ENCODE data around the gene GID8.
A peak's percentile ranks its signal among the peaks of the same experiment; 100 is the strongest.

GID8 gene

GRCh38 chr20:62938105-62938888 lies at the start of gene GID8:
Gene GID8, plus strand, starts transcription at chr20:62938147. Its CDS starts 3,356 bp downstream, at chr20:62941503.
- peak; percentile 80 for ATAC-seq
- no peaks in the 10 kb centered on the region for H3K9me3 Mint-ChIP-seq
- H3K27me3 Mint-ChIP-seq, result no peaks in the 10 kb centered on the region
- H3K36me3 Mint-ChIP-seq, result peaks cover 27% of the 10 kb centered on the region
- H3K4me1 Mint-ChIP-seq, result peaks cover 37% of the 10 kb centered on the region
- H3K27ac Mint-ChIP-seq, result no peak within 1 kb of the TSS
- peak within 1 kb of the TSS; percentile 87 for H3K4me3 Mint-ChIP-seq

- H3K27ac Mint-ChIP-seq, result no peak overlapping the region
- peaks cover 57% of the 10 kb centered on the region for H3K36me3 Mint-ChIP-seq
Observed at GRCh38 chr20:62888406-62888805, 49.5 kb upstream of the GID8 start.

GRCh38 chr20:62888910-62889309 lies 49.0 kb upstream of the GID8 start:
- no peak overlapping the region for H3K4me3 Mint-ChIP-seq
- no peak overlapping the region for H3K27ac Mint-ChIP-seq
- no peaks in the 10 kb centered on the region for H3K27me3 Mint-ChIP-seq
- no peaks in the 10 kb centered on the region for H3K4me1 Mint-ChIP-seq
- H3K9me3 Mint-ChIP-seq, result no peaks in the 10 kb centered on the region
- ATAC-seq, result no peak
- peaks cover 62% of the 10 kb centered on the region for H3K36me3 Mint-ChIP-seq

More at GRCh38 chr20:62888406-62888805, 49.5 kb upstream of the GID8 start:
- no peaks in the 10 kb centered on the region for H3K27me3 Mint-ChIP-seq
- no peaks in the 10 kb centered on the region for H3K9me3 Mint-ChIP-seq
- no peak for ATAC-seq
- H3K4me3 Mint-ChIP-seq, result no peak overlapping the region
- no peaks in the 10 kb centered on the region for H3K4me1 Mint-ChIP-seq

GRCh38 chr20:62889411-62889810 lies 48.5 kb upstream of the GID8 start:
- Mint-ChIP-seq H3K27me3 (no peaks in the 10 kb centered on the region), H3K27ac (no peak overlapping the region), H3K4me3 (no peak overlapping the region), H3K4me1 (no peaks in the 10 kb centered on the region), H3K36me3 (peaks cover 67% of the 10 kb centered on the region), H3K9me3 (no peaks in the 10 kb centered on the region)
- no peak for ATAC-seq

GRCh38 chr20:62889871-62890270 lies 48.1 kb upstream of the GID8 start:
- peaks cover 71% of the 10 kb centered on the region for H3K36me3 Mint-ChIP-seq
- H3K9me3 Mint-ChIP-seq, result no peaks in the 10 kb centered on the region
- H3K4me1 Mint-ChIP-seq, result no peaks in the 10 kb centered on the region
- H3K27ac Mint-ChIP-seq, result no peak overlapping the region
- H3K27me3 Mint-ChIP-seq, result no peaks in the 10 kb centered on the region
- no peak overlapping the region for H3K4me3 Mint-ChIP-seq
- no peak for ATAC-seq

GRCh38 chr20:62890444-62890843 lies 47.5 kb upstream of the GID8 start:
- no peak for ATAC-seq
- Mint-ChIP-seq H3K4me3 (no peak overlapping the region), H3K4me1 (no peaks in the 10 kb centered on the region), H3K9me3 (no peaks in the 10 kb centered on the region), H3K36me3 (peaks cover 77% of the 10 kb centered on the region), H3K27ac (no peak overlapping the region), H3K27me3 (no peaks in the 10 kb centered on the region)

GRCh38 chr20:62891111-62891510 lies 46.8 kb upstream of the GID8 start:
- H3K27ac Mint-ChIP-seq, result no peak overlapping the region
- H3K4me1 Mint-ChIP-seq, result no peaks in the 10 kb centered on the region
- ATAC-seq, result no peak
- no peaks in the 10 kb centered on the region for H3K9me3 Mint-ChIP-seq
- H3K4me3 Mint-ChIP-seq, result no peak overlapping the region
- peaks cover 82% of the 10 kb centered on the region for H3K36me3 Mint-ChIP-seq
- no peaks in the 10 kb centered on the region for H3K27me3 Mint-ChIP-seq

- H3K4me3 Mint-ChIP-seq, result no peak overlapping the region
- H3K27me3 Mint-ChIP-seq, result no peaks in the 10 kb centered on the region
- H3K36me3 Mint-ChIP-seq, result peaks cover 74% of the 10 kb centered on the region
- H3K4me1 Mint-ChIP-seq, result no peaks in the 10 kb centered on the region
- H3K9me3 Mint-ChIP-seq, result no peaks in the 10 kb centered on the region
- H3K27ac Mint-ChIP-seq, result no peak overlapping the region
- no peak for ATAC-seq
Observed at GRCh38 chr20:62892348-62893304, 45.3 kb upstream of the GID8 start.

- Mint-ChIP-seq H3K4me1 (peaks cover 7% of the 10 kb centered on the region), H3K27me3 (no peaks in the 10 kb centered on the region), H3K4me3 (no peak overlapping the region), H3K9me3 (no peaks in the 10 kb centered on the region), H3K36me3 (peaks cover 68% of the 10 kb centered on the region), H3K27ac (no peak overlapping the region)
- no peak for ATAC-seq
Observed at GRCh38 chr20:62893700-62894099, 44.2 kb upstream of the GID8 start.

- Mint-ChIP-seq H3K4me1 (peaks cover 13% of the 10 kb centered on the region), H3K27ac (no peak overlapping the region), H3K4me3 (no peak overlapping the region), H3K27me3 (no peaks in the 10 kb centered on the region), H3K9me3 (no peaks in the 10 kb centered on the region), H3K36me3 (peaks cover 65% of the 10 kb centered on the region)
- no peak for ATAC-seq
Observed at GRCh38 chr20:62894261-62894660, 43.7 kb upstream of the GID8 start.

- Mint-ChIP-seq H3K4me1 (peaks cover 25% of the 10 kb centered on the region), H3K27me3 (no peaks in the 10 kb centered on the region), H3K9me3 (no peaks in the 10 kb centered on the region), H3K27ac (no peak overlapping the region), H3K4me3 (no peak overlapping the region), H3K36me3 (peaks cover 56% of the 10 kb centered on the region)
- no peak for ATAC-seq
Observed at GRCh38 chr20:62895539-62895938, 42.4 kb upstream of the GID8 start.

- peaks cover 30% of the 10 kb centered on the region for H3K4me1 Mint-ChIP-seq
- H3K27me3 Mint-ChIP-seq, result no peaks in the 10 kb centered on the region
- H3K9me3 Mint-ChIP-seq, result no peaks in the 10 kb centered on the region
- peaks cover 51% of the 10 kb centered on the region for H3K36me3 Mint-ChIP-seq
- ATAC-seq, result no peak
- no peak overlapping the region for H3K4me3 Mint-ChIP-seq
- H3K27ac Mint-ChIP-seq, result no peak overlapping the region
Observed at GRCh38 chr20:62896526-62896925, 41.4 kb upstream of the GID8 start.

GRCh38 chr20:62897666-62898065 lies 40.3 kb upstream of the GID8 start:
- Mint-ChIP-seq H3K27me3 (no peaks in the 10 kb centered on the region), H3K27ac (no peak overlapping the region), H3K4me3 (no peak overlapping the region), H3K36me3 (peaks cover 52% of the 10 kb centered on the region), H3K4me1 (peaks cover 30% of the 10 kb centered on the region), H3K9me3 (no peaks in the 10 kb centered on the region)
- ATAC-seq, result no peak

GRCh38 chr20:62898093-62898964 lies 39.6 kb upstream of the GID8 start:
- Mint-ChIP-seq H3K27ac (no peak overlapping the region), H3K4me3 (no peak overlapping the region), H3K4me1 (peaks cover 30% of the 10 kb centered on the region), H3K9me3 (no peaks in the 10 kb centered on the region), H3K27me3 (no peaks in the 10 kb centered on the region), H3K36me3 (peaks cover 48% of the 10 kb centered on the region)
- ATAC-seq, result no peak

All from stimulated activated memory B cell treated with anti-CD40 and anti-IgM and Interleukin-4, amounts not matched to agents 10 μg/mL and 1 μg/mL and 100 μg/mL, for 72 hours (primary cell).